GM12874 (cell line): ENCODE data around the gene MMAB.

Experiments used
- TF ChIP-seq, protein P1 (sequence below): IDR thresholded peaks from 2 replicates; pipeline ENCODE4 v1.5.1; 2011; ENCODE audit warnings: low read depth, mild to moderate bottlenecking, control low read depth, low read length, moderate library complexity; ENCODE audit not compliant: insufficient read depth

Gene MMAB

DNA sequence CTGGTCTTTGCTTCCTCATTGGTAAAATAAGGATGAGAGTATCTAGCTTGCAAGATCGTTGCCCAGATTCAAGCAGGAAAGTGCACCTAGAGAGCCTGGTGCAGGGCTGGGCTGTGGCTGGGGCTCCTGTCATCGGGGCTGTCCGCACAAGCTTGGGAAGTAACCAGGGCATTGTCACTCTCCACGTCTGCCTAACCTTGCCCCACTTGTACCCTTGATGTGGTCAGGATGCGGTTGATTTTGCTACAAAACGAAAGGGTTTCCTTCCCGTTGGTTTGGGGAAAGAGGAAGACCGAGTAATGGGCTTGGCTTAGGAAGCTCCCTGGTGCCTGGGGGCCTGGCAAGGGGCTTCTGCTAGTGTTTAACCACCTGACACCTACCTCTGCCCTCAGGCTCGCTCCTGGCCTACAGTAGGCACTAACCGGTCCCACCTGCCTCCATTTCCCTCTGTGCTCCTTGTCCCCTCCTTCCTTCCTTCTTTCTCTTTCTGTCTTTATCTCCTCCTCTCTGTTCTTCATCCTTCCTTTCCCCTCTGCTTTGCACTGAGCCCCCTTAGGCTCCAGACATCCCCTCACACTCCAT is 22.1 kb upstream of the MMAB start:
- TF ChIP-seq, protein P1, sequence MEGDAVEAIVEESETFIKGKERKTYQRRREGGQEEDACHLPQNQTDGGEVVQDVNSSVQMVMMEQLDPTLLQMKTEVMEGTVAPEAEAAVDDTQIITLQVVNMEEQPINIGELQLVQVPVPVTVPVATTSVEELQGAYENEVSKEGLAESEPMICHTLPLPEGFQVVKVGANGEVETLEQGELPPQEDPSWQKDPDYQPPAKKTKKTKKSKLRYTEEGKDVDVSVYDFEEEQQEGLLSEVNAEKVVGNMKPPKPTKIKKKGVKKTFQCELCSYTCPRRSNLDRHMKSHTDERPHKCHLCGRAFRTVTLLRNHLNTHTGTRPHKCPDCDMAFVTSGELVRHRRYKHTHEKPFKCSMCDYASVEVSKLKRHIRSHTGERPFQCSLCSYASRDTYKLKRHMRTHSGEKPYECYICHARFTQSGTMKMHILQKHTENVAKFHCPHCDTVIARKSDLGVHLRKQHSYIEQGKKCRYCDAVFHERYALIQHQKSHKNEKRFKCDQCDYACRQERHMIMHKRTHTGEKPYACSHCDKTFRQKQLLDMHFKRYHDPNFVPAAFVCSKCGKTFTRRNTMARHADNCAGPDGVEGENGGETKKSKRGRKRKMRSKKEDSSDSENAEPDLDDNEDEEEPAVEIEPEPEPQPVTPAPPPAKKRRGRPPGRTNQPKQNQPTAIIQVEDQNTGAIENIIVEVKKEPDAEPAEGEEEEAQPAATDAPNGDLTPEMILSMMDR: no peak

DNA sequence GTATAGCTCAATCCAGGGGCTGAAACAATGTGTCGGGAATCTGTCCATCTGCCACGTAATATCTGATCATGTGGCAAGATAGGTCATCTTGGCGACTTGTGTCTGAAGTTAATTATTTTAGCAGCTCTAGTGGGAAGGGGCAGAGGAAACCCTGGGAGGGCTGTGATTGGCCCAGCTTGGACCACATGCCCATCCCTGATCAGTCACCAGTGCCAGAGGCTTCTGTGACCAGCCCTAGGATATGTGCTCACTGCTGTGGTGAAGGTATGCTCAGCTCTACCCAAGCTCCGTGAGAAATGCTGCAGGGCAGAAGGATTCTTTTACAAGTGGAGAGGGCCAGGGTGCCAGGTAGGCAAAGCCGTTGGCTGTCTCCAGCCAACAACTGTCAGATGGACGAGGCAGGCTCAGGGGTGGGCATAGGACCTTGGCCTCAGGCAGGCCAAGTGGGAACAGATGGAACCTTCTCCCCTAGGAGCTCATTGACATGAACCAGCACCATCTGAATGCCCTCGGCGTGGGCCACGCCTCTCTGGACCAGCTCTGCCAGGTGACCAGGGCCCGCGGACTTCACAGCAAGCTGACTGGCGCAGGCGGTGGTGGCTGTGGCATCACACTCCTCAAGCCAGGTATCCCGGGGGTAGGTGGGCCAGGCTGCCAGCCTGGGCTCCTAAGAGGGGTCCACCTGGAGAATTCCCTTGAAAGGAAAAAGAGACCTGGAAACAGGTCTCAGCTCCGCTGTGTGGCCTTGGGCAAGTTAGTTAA is 21.4 kb upstream of the MMAB start:
- TF ChIP-seq, protein P1: no peak

DNA sequence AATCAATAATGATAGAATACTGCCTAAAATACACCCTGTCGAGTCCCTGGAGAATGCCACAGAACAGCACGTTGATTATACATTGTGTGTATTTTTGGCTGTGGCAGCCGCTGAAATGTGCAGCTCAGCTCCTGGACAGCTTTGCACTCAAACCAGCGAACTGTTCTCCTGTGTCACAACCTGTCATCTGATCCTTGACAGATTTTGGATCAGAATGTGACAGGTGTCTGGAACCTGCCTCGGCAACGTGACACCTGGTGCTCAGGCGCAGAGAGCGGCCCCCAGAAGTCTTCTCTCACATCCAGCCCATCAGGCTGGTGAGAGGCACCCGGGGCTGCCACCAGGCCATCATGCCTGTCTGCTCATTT is 19.6 kb upstream of the MMAB start:
- TF ChIP-seq, protein P1: no peak

DNA sequence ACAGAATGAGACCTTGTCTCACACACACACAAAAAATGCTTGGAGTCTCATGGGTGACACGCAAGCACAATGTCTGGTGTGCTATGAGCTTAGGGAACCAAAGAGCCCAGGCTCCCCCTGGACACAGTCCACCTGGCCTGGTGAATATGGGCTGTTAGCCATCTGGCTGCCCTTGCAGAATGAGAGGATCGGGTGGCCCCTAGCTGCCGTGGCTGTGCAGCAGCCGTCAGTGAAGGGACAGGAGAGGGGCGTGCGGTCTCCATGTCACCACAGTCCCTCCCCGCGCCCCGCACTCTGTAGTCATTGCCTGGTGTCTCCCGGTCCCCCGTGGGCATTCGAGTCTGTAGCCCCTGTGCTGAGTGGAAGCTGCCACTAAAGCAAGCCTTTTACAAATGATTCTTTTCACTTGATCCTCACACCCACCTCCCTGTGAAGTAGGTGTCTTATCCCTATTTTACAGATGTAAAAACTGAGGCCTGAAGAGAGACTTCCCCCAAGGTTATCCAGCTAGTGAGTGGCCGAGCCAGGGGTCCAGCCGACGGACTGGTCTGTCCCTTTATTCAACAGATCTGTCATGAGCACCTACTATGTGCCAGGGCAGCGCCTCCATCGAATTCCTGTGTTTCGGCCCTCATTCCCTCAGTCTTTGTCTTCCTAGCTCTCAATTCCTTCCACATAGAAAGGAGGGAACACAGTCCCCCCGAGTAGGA is 19.0 kb upstream of the MMAB start:
- TF ChIP-seq, protein P1: no peak

DNA sequence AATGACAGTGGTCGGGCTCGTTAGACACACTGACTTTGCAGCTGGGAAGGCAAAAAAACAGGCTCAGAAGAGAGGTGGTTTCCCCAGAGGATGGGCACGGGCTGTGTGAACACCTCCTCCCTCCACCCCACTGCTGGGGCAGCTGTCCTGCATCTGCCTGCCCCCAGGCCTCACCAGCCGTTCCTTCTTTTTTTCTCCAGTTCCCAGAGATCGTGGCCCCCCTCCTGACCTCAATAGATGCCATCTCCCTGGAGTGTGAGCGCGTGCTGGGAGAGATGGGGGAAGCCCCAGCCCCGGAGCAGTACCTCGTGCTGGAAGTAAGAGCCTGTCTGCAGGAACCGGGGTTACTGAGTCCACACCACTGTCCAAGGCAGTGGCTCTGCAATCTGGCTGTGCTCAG is 17.7 kb upstream of the MMAB start:
- TF ChIP-seq, protein P1: no peak

DNA sequence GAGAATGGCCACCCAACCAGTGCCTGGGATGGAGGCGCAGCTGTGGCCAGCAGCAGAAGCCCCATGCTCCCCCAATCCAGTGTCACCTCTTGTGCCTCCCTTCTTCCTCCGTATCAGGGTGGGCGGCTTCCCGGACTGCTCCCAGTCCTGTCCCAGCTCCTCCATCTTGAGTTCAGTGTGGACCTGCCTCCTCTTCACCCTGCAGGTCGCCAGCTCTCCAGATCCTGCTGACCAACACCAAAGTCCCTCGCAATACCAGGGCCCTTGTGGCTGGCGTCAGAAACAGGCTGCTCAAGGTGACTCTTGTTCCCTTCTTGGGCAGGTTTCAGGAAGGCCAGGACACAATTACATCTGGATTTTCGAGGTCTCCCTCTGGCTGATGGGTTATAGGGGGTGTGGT is 17.3 kb upstream of the MMAB start:
- TF ChIP-seq, protein P1: no peak

DNA sequence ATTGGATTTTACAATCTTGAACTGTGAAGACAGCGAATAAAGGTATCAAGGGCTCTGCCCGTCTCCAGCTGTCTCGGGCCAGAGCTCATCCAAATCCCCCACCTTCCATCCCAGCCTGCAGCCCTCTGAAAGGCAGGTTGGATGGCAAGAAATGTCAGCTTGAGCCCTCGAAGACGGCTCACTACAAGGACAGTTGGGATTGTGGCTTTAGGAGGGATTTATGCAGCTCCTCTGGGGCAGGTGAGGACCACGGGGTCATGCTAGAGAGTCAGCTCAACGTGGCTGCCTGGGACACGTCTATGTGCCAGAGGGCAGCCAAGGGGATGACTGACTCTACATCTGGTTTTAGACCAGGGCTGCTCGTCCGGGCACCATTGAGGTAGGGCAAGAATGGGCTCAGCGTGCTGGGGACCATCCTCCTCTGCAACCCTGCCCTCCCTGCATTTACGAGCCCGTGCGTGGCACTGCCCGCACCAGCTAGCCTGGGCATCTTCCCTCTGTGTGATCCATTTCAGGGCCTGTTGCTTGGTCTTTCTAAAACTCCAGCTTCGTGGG is 16.5 kb upstream of the MMAB start:
- TF ChIP-seq, protein P1: no peak
